SU-DHL-6 (cell line): ENCODE results near the gene ANKFY1.

Source experiments
- EZH2phosphoT487 ChIP-seq: fragments of 200-600 bp; sonication (generic), shearing (Covaris generic); conservative IDR thresholded peaks from 2 replicates; pipeline ENCODE4 v1.6.1; 2018; ENCODE audit warnings: mild to moderate bottlenecking, antibody characterized with exemption, low read length, moderate library complexity, mixed read lengths
- TF ChIP-seq, protein P1 (sequence below): fragments of 200-600 bp; sonication (generic); IDR thresholded peaks from one replicate; pipeline ENCODE4 v1.5.1; 2017; ENCODE audit warnings: antibody characterized with exemption, mild to moderate bottlenecking, low read length, moderate library complexity; ENCODE audit not compliant: insufficient read depth, poor library complexity, severe bottlenecking

DNA sequence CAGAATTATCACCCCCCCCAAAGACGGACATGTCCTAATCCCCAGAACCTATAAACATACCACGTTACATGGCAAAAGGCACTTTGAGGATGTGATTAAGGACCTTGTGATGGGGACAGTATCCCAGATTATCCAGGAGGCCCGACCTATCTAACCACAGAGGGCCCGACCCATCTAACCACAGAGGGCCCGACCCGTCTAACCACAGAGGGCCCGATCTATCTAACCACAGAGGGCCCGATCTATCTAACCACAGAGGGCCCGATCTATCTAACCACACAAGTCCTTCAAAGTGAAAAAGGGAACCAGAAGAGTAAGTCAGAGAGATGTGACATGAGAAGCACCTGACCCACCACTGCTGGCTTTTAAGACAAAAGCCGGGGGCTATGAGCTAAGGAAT, 56.8 kb downstream of the ANKFY1 start:
- TF ChIP-seq, protein P1, sequence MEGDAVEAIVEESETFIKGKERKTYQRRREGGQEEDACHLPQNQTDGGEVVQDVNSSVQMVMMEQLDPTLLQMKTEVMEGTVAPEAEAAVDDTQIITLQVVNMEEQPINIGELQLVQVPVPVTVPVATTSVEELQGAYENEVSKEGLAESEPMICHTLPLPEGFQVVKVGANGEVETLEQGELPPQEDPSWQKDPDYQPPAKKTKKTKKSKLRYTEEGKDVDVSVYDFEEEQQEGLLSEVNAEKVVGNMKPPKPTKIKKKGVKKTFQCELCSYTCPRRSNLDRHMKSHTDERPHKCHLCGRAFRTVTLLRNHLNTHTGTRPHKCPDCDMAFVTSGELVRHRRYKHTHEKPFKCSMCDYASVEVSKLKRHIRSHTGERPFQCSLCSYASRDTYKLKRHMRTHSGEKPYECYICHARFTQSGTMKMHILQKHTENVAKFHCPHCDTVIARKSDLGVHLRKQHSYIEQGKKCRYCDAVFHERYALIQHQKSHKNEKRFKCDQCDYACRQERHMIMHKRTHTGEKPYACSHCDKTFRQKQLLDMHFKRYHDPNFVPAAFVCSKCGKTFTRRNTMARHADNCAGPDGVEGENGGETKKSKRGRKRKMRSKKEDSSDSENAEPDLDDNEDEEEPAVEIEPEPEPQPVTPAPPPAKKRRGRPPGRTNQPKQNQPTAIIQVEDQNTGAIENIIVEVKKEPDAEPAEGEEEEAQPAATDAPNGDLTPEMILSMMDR: no peak
- no peak for TF ChIP-seq EZH2phosphoT487
